ENCODE measurements around the gene ZNF74. TPM values are rescaled to one million over a fixed set of nuclear protein-coding genes. Genes with fewer than 3 reads are reported as not detected.

The ZNF74 gene
- total RNA-seq, 1 donor from 2014 or later: 4.6 TPM

DNA sequence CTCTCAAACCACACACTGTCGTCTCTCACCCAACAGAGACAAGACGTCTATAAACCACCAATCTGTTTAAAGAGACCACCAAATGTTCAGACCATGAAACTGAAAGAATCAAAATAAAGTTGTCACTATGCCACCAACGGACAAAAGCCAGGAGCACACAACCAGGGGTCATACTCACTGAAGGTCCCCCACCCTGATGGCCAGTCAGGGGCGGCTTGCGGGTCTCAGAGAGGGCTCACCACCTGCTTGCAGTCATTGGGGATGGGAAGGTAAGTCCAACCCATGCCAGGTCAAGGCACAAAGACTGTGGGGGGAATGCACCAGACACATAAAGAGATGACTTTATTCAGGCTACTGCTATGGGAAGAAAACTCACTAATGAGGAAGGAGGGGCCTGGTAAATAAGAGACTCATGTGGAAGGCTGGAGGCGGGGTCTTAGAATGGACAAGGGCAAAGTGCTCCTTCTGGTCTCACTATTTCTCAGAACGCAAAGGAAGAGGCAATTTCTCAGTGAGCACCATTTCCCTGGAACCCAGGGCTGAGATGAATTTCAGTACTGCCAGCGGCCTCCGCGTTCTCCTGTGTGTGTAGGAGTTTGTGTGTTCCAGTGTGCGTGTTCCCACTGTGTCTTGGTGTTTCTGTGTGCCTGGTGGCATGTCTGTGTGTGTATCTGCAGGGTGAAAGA lies 26.3 kb downstream of the ZNF74 start:
- no peak for ATAC-seq

DNA sequence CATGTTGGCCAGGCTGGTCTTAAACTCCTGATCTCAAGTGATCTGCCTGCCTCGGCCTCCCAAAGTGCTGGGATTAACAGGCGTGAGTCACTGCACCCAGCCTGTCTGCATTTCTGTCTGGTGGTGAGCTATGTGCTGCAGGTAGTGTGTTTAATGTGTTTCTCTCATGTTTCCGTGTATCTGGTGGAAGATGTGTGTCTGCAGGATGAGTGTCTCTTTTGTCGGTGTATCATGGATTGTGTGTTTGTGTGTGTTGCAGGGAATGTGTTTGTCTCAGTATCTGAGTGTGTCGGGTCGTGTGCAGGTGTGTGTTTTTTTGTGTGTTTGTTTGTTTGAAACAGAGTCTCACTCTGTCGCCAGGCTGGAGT lies 27.5 kb downstream of the ZNF74 start:
- ATAC-seq: no peak

DNA sequence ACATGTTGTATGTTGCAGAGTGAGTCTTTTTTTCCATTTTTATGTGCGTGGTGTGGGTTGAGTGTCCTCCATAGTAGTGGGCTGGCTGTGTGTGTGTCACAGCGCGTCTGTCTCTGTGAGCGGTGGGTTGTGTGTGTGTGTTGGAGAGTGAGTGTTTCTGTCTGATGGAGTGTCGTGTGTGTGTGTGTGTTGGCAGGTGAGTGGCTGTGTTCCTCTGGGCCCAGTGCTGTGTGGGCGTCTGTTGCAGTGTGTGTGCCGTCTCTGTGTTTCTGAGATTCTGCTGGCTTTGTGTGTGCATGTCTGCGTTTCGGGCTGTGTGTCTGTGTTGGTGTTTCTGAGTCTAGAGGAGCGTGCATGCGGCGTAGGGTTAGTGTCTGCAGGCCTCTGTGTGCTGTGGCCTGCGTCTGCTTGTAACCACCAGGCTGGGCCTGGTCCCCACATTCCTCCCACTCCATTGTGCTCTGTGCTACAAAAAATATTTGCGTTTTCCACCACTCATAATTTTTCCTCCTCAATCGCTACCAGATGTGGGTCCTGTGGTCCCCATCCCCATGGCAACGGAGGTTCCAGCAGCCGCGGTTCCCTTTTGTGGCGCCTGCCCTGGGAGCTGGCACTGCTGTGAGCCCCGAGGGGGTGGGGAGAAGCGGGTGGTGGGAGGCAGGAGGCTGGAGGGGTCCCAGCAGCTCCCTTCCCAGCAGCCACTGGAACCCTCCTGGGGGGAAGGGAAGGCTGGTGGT lies 28.5 kb downstream of the ZNF74 start:
- no peak for ATAC-seq

DNA sequence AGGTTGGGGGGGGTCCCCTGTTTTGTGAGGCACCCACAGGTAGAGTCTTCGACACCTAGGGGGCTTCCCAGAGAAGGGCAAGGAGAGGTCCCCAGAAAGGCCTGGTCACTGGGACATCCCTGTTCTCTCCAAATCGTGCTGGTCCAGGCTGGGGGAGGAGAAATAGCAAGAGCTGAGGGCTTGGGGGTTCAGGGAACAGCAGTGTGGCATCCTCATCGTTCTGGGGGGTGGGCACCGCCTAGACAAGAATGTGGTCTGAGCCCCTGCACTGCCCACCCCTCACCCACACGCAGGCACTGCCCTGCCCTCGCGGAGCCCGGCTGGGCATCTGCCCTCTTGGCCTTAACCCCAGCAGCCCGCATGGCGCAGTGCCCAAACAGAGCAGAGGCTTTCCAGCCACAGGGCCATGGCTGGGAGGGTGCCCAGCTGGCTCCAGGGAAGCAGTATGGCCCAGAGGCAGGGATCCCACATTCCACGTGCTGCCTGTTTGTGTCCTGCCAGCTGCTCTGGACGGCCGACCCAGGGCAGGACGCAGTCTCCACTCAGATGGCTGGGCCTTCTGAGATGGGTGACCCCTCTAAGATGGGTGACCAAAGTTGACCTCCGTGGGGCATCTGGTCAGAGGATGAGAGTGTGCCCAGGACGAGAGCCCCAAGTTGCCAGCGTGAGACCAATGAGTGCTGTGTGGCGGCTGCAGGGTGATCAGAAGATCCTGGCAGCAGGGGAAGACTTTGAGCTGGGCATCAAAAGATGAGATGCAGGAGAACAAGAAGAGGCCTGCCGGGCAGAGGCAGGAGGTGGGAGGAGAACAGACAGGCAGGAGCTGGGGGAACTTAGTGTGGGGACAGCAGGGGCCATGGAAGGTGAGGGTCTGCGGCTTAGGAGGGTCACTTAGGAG lies 29.3 kb downstream of the ZNF74 start:
- no peak for ATAC-seq

DNA sequence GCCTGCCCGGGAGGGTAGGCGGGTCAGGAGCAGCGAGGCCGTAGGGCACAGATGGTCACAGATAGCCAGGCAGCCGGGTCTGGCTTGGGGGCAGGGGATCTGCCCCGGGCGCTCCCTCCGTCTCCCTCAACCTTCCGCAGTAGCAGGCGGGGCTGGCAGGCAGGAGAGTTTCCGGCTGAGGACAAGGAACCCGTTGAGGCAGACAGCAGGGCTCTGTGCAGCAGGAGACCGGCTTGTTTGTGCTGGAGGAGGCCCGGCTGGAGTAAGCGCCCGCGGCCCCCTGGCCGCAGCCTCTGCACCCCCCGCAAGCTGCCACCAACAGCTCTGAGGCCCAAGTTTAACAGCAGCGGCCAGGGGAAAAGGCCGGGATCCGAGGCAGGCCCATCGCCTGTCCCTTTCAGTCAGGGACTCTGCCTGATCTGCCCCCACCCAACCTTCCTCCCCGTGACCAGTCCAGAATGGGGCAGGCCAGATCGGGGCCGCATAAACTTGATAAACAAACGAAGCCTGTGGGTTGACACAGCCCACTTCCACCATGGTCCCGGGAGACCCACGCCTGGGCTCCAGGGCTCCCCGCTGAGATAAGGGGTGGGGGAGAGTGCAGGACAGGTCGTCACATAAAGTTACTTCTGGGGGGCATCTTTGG lies 30.1 kb downstream of the ZNF74 start:
- no peak for ATAC-seq

DNA sequence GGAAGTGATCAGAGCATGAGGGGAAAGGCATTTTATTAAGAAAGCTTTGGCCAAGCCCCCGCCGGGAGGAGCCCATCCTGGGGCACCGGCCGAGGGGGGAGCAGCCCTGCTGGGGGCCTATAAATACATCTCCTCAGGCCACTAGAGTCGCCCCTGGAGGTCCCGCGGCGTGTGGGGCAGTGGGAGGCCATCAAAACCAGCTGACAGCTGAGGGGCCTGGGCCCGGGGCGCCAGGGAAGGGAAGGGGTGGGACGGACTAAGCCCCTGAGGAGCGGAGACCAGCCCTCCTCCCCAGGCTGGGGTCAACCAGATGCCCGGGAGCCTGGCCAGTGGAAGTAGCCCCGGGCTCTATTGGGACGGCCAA lies 30.6 kb downstream of the ZNF74 start:
- no peak for ATAC-seq

DNA sequence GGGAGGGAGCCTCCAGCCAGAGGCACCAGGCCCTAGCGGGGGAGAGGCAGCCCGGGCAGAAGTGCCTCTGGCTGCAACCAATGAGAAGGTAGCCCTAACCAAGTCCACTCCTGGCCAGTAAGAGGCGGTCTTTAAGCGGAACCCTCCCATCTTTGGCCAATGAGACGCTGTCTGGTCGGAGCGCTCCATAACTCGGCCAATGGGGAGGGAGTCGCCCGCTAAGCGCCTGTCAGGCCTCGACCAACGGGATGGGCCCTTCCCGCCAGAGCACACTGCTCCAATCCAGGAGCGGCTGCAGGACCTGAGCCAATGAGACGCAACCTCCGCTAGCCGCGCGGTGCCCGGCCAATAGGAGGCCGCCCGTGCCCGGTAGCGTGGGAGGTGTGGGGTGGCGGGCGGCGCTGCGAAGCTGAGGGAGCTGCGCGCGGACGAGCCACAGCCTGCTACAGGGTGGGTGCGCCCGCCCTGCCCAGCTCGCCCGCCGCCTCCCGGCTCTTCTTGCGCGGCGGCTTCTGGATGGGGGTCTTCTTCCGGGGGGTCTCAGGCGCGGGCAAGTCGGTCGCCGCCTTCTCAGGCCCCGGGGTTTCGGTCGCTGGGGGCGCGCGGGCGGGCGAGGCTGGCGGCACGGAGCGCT lies 31.1 kb downstream of the ZNF74 start:
- ATAC-seq: peak; percentile 63

DNA sequence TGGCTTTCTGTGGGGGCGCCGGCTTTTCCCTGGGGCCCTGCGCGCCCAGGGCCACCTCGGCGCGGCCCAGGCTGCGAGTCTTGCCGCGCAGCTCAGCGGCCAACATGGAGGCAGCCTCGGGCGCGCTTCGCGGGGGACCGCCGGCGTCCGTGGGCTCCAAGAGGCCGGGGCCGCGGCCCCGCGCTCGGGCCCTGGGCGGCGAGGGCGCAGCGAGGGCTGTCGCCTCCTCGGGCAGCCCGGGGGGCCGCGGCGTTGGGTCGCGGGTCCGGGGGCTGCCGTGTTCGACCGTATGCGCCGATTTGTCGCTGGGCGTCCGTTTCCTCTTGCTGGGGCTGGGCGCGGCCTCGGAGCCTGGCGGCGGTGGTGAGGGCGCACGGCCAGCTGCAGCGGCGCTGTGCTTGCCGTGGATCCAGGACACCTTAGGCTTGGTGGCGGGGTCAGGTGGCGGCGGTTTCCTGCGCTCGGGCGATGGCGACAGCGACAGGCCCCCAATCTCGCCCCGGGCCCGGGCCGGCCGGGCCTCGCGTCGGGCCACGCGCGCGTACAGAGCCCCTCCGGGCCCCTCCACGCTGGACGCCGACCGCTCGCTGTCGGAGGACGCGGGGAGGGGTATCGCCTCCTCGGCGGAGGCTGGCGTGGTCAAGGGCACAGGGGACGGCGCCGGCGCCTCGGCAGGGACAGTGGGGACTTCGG lies 31.8 kb downstream of the ZNF74 start:
- ATAC-seq: no peak

DNA sequence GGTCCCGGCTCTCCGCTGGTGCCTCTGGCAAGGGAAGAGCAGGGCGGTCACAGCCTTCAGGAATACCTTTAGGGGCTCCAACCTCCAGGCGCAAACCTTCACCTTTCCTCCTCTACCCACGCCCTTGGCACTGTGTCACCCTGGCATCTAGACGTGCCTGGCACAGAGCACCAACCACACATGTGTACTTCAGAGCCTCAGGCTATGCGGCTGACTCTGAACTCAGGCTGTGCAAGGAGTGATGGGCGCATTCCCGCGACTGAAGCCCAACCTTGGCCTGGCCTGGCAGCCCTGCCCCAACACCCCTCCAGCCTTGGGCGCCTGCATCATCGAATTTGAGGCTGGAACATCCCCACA lies 32.3 kb downstream of the ZNF74 start:
- ATAC-seq: peak; percentile 44

DNA sequence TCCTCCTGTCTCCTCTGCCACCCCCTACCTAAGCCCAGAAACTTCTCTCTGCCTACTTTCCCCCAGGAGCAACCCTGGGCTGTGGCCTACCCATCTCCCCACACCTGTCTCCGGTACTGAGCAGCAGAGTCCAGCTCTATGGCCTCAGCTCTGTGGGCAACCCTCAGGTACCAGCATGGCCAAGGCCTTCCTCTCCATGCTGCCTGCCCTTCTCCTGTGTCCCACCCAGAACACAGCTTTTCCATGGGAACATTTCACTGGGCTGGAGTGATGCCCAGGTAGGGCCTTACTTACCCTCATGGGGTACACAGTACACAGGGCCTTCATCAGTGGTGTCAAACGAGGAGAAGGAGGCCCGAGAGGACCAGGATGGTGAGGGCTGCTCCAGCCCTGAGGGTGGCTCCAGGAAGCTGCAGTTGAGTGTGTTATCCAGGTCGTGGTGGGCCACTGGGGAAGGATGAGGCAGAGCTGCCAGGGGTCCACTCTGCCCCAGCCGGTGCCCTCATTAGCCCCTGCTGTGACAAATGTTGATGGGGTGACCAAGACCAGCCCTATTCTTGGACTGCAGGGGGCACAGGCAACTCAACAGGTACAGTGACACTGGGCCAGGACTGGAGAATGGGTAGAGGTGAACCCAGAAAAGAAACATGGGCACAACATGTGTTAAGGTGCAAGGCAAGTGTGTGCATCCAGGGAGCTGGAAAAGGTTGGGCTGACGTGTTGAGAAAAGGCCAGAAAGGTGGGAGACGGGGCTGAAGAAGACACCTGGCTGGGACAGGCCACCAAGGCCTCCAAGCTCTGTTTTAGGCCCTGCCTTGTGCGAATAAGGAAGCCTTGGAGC lies 33.4 kb downstream of the ZNF74 start:
- no peak for ATAC-seq

DNA sequence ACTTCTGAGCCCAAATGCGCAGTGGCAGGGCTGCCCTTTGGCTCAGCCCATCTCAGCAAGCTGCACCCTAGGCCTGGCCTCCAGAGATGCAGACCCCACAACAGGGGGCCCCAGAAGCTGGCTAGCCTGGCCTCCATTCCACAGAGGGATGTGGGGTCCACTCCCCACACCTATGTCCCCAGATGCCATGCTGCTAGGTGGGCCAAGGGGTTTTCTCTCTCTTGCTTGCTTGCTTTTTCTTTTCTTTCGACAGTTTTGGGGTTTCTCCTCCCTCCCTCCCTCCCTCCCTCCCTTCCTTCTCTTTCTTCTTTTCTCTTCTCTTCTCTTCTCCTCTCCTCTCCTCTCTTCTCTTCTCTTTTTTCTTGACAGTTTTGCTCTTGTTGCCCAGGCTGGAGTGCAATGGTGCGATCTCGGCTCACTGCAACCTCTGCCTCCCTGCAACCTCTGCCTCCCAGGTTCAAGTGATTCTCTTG lies 34.0 kb downstream of the ZNF74 start:
- no peak for ATAC-seq

DNA sequence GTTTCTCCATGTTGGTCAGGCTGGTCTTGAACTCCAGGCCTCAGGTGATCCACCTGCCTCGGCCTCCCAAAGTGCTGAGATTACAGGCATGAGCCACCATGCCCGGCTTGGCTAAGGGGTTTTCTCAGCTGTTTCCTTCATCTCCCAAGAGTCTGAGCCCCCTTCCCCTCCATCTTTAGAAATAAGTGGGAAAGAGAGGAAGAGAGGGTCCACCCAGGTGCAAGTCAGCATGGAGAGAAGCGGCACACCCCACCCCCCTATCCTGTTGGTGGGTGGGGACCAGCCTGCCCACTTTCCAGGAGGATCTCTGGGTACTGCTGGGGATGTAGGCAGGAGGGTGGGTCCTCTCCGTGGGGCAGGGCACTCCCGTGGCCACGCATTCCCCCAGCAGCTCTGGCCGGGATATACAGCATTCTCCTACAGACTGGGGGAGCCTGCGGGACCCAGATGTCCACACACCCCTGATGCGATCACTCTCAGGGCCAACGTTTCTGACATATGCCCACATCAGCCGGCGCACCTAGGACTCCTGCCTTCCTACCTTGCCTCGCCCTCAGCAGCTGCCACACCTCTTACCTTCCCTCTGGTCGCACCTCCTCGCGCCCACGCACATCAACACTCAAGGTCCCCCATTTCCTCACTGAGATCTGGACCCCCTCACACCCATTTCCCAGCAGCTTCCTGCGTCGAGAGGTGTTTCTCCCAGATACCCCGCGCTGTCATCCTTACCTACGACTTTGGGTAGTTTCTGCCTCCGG lies 34.7 kb downstream of the ZNF74 start:
- no peak for ATAC-seq

DNA sequence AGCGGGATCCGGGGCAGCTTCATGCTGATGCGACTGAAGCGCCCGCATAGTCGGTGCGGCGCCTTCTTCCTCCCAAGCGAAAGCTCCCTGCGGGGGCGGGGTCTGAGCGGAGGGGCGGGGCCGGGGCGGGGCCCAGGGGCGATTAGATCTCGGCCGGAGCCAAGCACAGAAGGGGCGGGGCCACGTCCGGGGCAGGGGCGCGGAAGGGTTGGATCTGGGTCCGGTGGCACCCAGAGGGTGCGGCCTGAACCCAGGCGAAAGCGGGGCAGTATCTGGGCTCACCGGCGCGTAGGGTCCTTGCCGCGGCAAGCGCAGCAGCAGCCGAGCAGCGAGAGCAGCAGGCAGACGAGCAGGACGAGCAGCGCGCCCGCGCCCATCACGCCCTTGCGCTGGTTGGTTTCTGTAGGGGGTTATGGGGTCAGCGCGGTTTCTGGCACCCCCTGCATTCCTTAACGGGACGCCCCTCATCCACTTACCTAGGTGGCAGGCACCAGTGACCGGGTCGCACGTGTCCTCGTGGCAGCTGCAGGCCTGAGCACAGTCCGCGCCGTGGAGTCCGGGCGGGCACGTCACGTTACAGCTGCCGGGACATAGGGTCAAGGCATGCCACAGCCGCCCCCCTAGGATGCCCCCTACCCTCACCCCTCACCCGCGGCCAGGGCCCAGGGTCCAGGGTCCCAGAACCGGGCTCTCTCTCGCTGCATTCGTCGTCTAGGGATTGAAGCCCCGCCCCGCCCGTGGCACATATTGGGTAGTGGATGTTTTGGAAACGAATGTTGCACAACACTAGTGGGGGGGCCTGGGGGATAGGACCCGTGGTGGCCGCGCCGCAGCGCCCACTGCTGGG lies 35.5 kb downstream of the ZNF74 start:
- peak; percentile 40 for ATAC-seq

DNA sequence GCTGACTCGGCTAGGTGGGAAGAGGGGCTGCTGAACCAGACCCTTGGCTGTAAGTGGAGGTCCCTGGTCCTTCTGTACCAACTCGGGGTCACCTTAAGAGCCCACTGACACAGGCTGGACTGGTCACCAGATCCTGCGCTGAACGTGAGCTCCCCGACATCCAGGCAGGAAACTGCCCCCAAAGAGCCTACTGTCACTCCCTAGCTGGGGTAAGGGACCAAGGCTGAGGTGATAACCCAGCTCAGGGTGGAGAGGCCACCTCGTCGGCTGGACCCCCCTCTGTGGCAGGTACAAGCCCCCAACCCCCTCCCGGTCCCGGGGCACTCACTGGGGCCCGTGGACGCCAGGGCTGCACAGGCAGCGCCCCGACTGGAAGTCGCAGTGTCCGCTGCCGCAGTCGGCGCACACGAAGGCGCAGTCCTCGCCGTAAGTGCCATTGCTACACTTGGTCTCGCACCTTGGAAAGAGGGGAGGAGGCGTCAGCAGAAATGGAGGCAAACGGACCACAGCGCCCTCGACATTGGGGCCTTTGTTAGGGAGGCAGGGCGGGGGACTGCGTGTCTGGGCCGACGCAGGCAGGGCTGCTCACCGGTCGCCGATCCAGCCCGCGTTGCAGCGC lies 36.3 kb downstream of the ZNF74 start:
- no peak for ATAC-seq

DNA sequence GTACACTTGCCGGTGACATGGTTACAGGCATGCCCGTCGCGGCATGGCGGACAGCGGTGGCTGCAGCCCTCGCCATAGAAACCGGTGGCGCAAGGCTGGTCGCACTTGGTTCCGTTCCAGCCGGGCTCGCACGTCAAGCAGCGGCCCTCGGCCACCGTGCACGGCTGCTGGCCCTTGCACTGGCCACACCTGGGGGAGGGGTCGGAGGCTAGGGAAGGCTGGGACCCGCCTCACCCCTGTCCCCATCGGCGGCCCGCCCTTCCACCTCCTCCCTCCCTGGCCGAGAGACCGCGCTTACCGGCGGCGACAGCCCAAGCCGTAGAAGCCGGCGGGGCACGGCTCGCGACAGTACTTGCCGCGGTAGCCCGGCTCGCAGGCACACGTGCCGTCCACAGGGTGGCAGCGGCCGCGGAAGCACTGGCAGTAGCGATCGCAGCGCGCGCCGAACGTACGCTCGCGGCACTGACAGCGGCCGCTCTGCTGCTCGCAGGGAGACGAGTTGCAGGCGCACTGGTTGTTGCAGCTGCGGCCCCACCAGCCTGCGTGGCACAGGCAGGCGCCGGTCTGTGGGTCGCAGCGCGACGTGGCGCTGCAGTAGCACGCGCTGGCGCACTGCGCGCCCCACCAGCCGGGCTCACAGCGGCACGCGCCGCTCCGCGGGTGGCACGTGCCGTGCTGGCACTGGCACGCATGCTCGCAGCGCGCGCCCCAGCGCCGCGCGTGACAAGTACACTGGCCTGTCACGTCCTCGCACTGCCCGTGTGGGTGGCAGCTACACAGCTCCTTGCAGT lies 37.0 kb downstream of the ZNF74 start:
- ATAC-seq: peak; percentile 54

DNA sequence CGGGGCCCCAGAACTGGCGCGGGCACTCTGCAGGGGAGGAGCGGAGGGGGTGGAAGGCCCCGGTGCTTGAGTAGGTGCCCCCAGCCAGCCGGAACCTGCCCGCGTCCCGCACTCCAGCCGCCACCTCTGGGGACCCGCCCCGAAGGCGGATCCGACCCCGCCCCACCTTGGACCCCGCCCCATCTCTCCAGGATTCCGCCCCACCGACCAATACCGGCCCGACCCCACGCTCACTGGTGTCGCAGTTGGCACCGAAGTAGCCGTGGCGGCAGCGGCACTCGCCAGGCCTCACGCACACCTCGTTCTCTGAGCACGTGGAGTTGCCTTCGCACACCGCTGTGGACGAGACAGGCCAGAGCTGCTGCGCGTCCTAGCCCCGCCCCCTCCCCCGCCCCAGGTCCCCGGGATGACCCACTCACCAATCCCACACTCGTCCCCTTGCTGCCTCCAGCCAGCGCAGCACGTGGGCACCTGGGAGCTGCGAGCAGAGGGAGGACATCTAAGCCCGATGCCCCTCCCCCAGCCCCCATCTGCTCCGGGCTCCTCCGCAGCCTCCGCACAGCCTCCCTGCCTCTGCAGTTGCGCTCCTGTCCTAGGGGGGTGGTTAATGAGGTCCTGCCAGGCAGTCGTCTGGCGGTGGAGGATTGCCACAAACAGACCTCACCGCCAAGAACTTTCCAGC lies 37.7 kb downstream of the ZNF74 start:
- ATAC-seq: no peak

DNA sequence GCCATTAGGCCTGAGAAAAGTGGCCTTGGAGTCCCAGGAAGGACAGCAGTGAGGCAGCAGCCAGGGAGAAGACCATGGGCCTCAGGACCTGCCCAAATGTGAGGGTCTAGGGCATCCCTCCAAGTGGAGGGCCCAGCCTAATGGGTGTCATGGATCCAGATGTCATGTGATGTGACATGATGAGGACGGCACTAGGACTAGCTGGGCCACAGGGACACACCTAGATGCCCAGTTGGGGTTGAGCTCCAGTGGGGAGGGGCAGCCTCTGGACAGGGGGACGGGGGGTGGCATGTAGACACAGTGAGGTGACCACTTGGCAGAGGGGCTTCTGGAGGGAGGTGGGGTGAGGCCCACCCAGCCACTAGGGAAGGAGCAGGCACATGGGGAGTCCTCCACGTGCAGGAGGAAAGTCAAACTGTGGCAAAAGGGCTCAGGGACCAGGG lies 38.3 kb downstream of the ZNF74 start:
- ATAC-seq: no peak
